ENCODE results near the gene OSBPL1A.

- TF ChIP-seq, protein P1, sequence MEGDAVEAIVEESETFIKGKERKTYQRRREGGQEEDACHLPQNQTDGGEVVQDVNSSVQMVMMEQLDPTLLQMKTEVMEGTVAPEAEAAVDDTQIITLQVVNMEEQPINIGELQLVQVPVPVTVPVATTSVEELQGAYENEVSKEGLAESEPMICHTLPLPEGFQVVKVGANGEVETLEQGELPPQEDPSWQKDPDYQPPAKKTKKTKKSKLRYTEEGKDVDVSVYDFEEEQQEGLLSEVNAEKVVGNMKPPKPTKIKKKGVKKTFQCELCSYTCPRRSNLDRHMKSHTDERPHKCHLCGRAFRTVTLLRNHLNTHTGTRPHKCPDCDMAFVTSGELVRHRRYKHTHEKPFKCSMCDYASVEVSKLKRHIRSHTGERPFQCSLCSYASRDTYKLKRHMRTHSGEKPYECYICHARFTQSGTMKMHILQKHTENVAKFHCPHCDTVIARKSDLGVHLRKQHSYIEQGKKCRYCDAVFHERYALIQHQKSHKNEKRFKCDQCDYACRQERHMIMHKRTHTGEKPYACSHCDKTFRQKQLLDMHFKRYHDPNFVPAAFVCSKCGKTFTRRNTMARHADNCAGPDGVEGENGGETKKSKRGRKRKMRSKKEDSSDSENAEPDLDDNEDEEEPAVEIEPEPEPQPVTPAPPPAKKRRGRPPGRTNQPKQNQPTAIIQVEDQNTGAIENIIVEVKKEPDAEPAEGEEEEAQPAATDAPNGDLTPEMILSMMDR (IDR thresholded peaks at IDR 0.05 in 4 of 5, conservative IDR thresholded peaks at IDR 0.05 in 1 of 5) = no peak
- no peak for TF ChIP-seq POLR2A (IDR thresholded peaks at IDR 0.05)
Measured at GRCh38 chr18:24397131-24397693, 412 bp downstream of the OSBPL1A start.
